ENCODE results near the gene STK32A. TPM values are rescaled to one million over a fixed set of nuclear protein-coding genes. Genes with fewer than 3 reads are reported as not detected.

STK32A gene
- total and polyA plus RNA-seq, 4 donors, result 0.03 to 0.17 (median 0.09) TPM

DNA sequence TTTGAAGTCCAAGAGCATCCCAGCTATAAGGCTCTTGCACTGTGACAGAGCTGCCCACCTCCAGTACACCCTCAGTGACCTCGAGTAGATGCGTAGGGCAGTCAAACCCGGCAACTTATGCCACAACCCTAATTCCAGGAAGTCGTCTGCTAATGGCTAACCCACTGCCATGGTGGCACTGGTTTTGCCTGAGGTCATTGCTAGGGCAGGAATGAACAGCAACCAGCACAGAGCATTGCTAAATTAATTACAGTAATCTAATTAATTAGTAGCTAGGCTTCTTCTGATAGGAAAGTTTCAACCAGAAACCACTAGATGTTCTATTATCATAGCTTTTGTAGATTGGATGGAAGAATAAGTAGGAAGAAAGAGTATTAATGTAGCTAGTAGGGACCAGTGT, 152.3 kb downstream of the STK32A start (continued):
- no peak for TF ChIP-seq REST (IDR thresholded peaks at IDR 0.05)
- TF ChIP-seq NR2F2 (IDR thresholded peaks at IDR 0.05), result no peak
- no peak for TF ChIP-seq HNF4G (IDR thresholded peaks at IDR 0.05)
- no peak for TF ChIP-seq SP1 (IDR thresholded peaks at IDR 0.05)
- TF ChIP-seq, protein P1, sequence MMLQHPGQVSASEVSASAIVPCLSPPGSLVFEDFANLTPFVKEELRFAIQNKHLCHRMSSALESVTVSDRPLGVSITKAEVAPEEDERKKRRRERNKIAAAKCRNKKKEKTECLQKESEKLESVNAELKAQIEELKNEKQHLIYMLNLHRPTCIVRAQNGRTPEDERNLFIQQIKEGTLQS (IDR thresholded peaks at IDR 0.05), result no peak
- no peak for TF ChIP-seq JUND (IDR thresholded peaks at IDR 0.05)
- TF ChIP-seq FOXA2 (IDR thresholded peaks at IDR 0.05), result no peak
- TF ChIP-seq YY1 (IDR thresholded peaks at IDR 0.05), result no peak

DNA sequence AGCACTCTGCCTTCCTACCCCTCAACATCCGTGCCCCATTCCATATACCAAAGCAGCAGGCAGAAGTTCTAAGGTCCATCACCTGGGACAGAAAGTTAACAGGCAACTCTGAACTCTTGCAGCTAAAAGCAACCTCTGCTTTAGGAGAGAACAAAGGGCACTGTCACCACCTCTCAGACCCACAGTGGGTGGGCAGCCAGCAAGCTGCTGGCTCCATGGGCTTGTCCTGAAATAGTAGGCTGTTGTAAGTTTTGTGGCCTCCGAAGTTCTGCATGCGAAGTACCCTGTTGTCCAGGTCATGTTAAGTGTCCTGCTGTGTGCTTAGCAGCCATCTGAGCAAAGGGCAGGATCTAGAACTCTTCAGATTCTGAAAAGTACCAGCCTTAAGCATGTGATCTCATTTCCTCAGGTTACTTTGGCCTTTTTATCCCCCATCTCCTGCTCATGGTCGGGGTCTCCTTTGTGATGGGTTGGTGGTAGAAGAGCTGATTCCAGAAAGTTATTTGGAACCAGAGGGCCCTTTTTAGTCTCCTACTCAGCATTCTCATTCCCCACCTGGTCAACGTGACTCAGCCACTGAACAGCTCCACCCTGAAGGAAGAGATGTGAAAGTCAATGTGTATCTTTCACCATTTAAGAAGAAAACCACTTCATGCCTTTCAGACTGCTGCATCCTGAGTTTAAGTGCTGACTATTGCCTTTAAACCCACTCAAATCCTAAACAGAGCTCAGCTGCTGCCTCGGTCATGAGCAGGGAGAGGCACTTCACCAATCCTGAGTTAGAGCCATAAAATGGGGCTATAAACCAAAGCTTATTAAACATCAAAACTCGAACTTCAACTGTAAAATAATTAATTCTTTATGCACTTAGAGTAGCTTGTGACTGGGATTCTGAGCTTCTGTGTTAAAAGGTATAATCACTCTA, 153.6 kb downstream of the STK32A start:
- Histone ChIP-seq H3K9ac (ENCODE audit: low read depth in 1 of 2, low read length in 2 of 2) (no peak overlapping the region), H3K27me3 (ENCODE audit: control insufficient read depth in 4 of 4, insufficient read depth in 4 of 4, low read length in 3 of 4) (peaks cover 0 to 4% (median 0%) of the 10 kb centered on the region in 4 donors), H3K4me3 (ENCODE audit: low read depth in 1 of 3, low read length in 3 of 3) (no peak overlapping the region), H3K9me3 (ENCODE audit: control insufficient read depth in 4 of 4, low read length in 3 of 4) (no peaks in the 10 kb centered on the region), H3K27ac (ENCODE audit: low read depth in 1 of 2, low read length in 2 of 2) (no peak overlapping the region), H3K36me3 (ENCODE audit: control insufficient read depth in 4 of 4, insufficient read depth in 3 of 4, low read depth in 1 of 4, low read length in 3 of 4) (no peaks in the 10 kb centered on the region), H3K4me1 (ENCODE audit: control insufficient read depth in 4 of 4, insufficient read depth in 4 of 4, low read length in 3 of 4) (no peaks in the 10 kb centered on the region)
- TF ChIP-seq NR2F2 (IDR thresholded peaks at IDR 0.05), result no peak
- TF ChIP-seq JUND (IDR thresholded peaks at IDR 0.05), result no peak
- TF ChIP-seq, protein P1 (IDR thresholded peaks at IDR 0.05), result no peak
- no peak for TF ChIP-seq TAF1 (conservative IDR thresholded peaks at IDR 0.05)
- no peak for TF ChIP-seq FOXA1 (IDR thresholded peaks at IDR 0.05)
- no peak for TF ChIP-seq HNF4A (conservative IDR thresholded peaks at IDR 0.05)
- no peak for TF ChIP-seq EGR1 (IDR thresholded peaks at IDR 0.05; ENCODE audit: low read depth in 2 of 2)
- DNase-seq (ENCODE audit: low spot score), result no peak
- 62% methylated on average over 7 of the region's 7 CpGs for WGBS

DNA sequence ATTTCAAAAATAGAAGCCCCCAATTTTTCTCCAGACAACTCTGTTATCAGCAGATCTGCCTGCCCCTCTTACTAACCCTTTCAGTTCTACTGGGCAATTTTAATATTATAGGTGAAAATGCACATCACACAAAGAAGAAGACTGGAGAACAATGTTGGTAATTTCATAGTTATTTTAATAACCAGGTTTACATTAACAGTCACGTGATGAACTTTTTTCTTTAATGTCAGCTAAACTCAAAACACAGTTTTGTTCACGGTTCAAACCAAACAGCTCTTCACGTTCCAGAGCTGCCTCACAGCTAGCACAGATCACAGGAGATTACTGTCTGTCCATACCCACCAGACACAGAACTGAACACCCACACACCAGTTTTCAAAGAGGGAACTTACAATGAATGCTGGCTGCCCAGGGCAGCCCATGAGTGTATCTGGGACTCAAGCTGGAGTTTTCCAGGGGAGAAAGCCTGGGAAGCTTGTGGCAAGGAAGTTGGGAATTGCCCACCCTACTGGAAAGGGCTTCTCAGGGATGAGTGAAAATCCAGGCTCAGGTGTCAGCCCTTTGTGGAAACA, 155.9 kb downstream of the STK32A start:
- WGBS, result 71% methylated on average over 3 of the region's 3 CpGs
- H3K4me3 ChIP-seq (ENCODE audit: low read depth in 1 of 3, low read length in 3 of 3), result no peak overlapping the region
- no peak overlapping the region for H3K27ac ChIP-seq (ENCODE audit: low read depth in 1 of 2, low read length in 2 of 2)
- no peak for TF ChIP-seq ZBTB33 (IDR thresholded peaks at IDR 0.05)
- no peak for TF ChIP-seq MAX (IDR thresholded peaks at IDR 0.05)
- TF ChIP-seq, protein P1 (IDR thresholded peaks at IDR 0.05), result no peak
- no peak for TF ChIP-seq GABPA (IDR thresholded peaks at IDR 0.05 in 1 of 2, conservative IDR thresholded peaks at IDR 0.05 in 1 of 2)
- TF ChIP-seq FOXA2 (IDR thresholded peaks at IDR 0.05), result no peak
- TF ChIP-seq TAF1 (conservative IDR thresholded peaks at IDR 0.05), result no peak
- no peak for TF ChIP-seq FOXA1 (IDR thresholded peaks at IDR 0.05)
- no peak for TF ChIP-seq REST (IDR thresholded peaks at IDR 0.05)
- no peak for TF ChIP-seq NR2F2 (IDR thresholded peaks at IDR 0.05)
- no peak for TF ChIP-seq SP1 (IDR thresholded peaks at IDR 0.05)
- no peak for TF ChIP-seq EGR1 (IDR thresholded peaks at IDR 0.05; ENCODE audit: low read depth in 2 of 2)
- TF ChIP-seq YY1 (IDR thresholded peaks at IDR 0.05), result no peak
- TF ChIP-seq RXRA (IDR thresholded peaks at IDR 0.05), result no peak
- no peak for TF ChIP-seq RAD21 (IDR thresholded peaks at IDR 0.05)

More for the DNA sequence above, 155.9 kb downstream of the STK32A start:
- Histone ChIP-seq H3K36me3 (ENCODE audit: control insufficient read depth in 4 of 4, insufficient read depth in 3 of 4, low read depth in 1 of 4, low read length in 3 of 4) (no peaks in the 10 kb centered on the region), H3K27me3 (ENCODE audit: control insufficient read depth in 4 of 4, insufficient read depth in 4 of 4, low read length in 3 of 4) (peaks cover 0 to 4% (median 0%) of the 10 kb centered on the region in 4 donors), H3K9ac (ENCODE audit: low read depth in 1 of 2, low read length in 2 of 2) (no peak overlapping the region), H3K9me3 (ENCODE audit: control insufficient read depth in 4 of 4, low read length in 3 of 4) (no peaks in the 10 kb centered on the region), H3K4me1 (ENCODE audit: control insufficient read depth in 4 of 4, insufficient read depth in 4 of 4, low read length in 3 of 4) (no peaks in the 10 kb centered on the region)
- DNase-seq (ENCODE audit: low spot score), result no peak

Data from liver (tissue), 9 donors.